Suprapubic skin (tissue), 4 donors: Measurements from ENCODE around the gene MYO16. TPM values are rescaled to one million over a fixed set of nuclear protein-coding genes. Genes with fewer than 3 reads are reported as not detected.

Experiments used
- DNase-seq, 2 donors: peaks; one replicate each; pipeline ENCODE4 v3.0.0-alpha.2; 2019; ENCODE audit warnings: low spot score in 2 of 2
- H3K27ac ChIP-seq: fragments of 200-600 bp; sonication (generic); one replicate; pipeline ENCODE4 v1.5.1; 2019
- H3K27me3 ChIP-seq: fragments of 200-600 bp; sonication (generic); one replicate; pipeline ENCODE4 v1.5.1; 2019
- H3K36me3 ChIP-seq: fragments of 200-600 bp; sonication (generic); one replicate; pipeline ENCODE4 v1.5.1; 2019
- H3K4me1 ChIP-seq: fragments of 200-600 bp; sonication (generic); one replicate; pipeline ENCODE4 v1.5.1; 2019
- H3K4me3 ChIP-seq: fragments of 200-600 bp; sonication (generic); one replicate; pipeline ENCODE4 v1.5.1; 2019; ENCODE audit warnings: mild to moderate bottlenecking
- H3K9me3 ChIP-seq: fragments of 200-600 bp; sonication (generic); one replicate; pipeline ENCODE4 v1.5.1; 2019
- CTCF ChIP-seq, 2 donors: fragments of 200-600 bp in 1 of 2; fragments of 450-650 bp in 1 of 2; sonication (generic) in 1 of 2; IDR thresholded peaks; one replicate each; pipeline ENCODE4 v1.5.1; 2016 to 2019; ENCODE audit warnings: antibody characterized with exemption in 2 of 2, mild to moderate bottlenecking in 1 of 2, moderate library complexity in 1 of 2
- EP300 ChIP-seq: sonication (generic); formaldehyde crosslinking; IDR thresholded peaks from one replicate; pipeline ENCODE4 v1.6.1; 2017; ENCODE audit warnings: antibody characterized with exemption
- POLR2A ChIP-seq, 2 donors: fragments of 450-650 bp; IDR thresholded peaks; one replicate each; pipeline ENCODE4 v1.6.1; 2017; ENCODE audit warnings: antibody characterized with exemption in 2 of 2, mild to moderate bottlenecking in 2 of 2, moderate library complexity in 2 of 2
- POLR2AphosphoS5 ChIP-seq, 3 donors: sonication (generic); formaldehyde crosslinking; IDR thresholded peaks; one replicate each; pipeline ENCODE4 v1.6.1; 2017; ENCODE audit warnings: antibody characterized with exemption in 3 of 3
- WGBS: methylation state at CpG from one replicate; pipeline ENCODE4 v1.1.5; 2018; 5-methylcytosine and 5-hydroxymethylcytosine counted together
- total RNA-seq, 4 donors: library from RNA; depleted of rRNA; stranded (reverse); fragments of >200 nt; gene quantifications; one replicate each; pipeline ENCODE4 v1.1.0, GENCODE V29; 2016

MYO16 gene
- total RNA-seq, 4 donors from 2014 or later: 0.08 to 0.98 (median 0.25) TPM

GRCh38 chr13:108964606-108965005 lies 335.2 kb downstream of the MYO16 start:
- TF ChIP-seq POLR2AphosphoS5 (IDR thresholded peaks at IDR 0.05) (no peak), CTCF (IDR thresholded peaks at IDR 0.05) (no peak), POLR2A (IDR thresholded peaks at IDR 0.05) (no peak), EP300 (no peak)
- no peak overlapping the region for H3K4me3 ChIP-seq
- no peaks in the 10 kb centered on the region for H3K4me1 ChIP-seq
- no peak overlapping the region for H3K27ac ChIP-seq
- DNase-seq: no peak
- no peaks in the 10 kb centered on the region for H3K9me3 ChIP-seq
- no peaks in the 10 kb centered on the region for H3K27me3 ChIP-seq
- H3K36me3 ChIP-seq: no peaks in the 10 kb centered on the region
- 88% methylated on average over 7 of the region's 7 CpGs for WGBS

GRCh38 chr13:108967371-108967770 lies 338.0 kb downstream of the MYO16 start:
- Histone ChIP-seq H3K27ac (no peak overlapping the region), H3K27me3 (no peaks in the 10 kb centered on the region), H3K9me3 (no peaks in the 10 kb centered on the region), H3K36me3 (no peaks in the 10 kb centered on the region), H3K4me1 (no peaks in the 10 kb centered on the region), H3K4me3 (no peak overlapping the region)
- TF ChIP-seq EP300 (no peak), POLR2A (IDR thresholded peaks at IDR 0.05) (no peak), POLR2AphosphoS5 (IDR thresholded peaks at IDR 0.05) (no peak), CTCF (IDR thresholded peaks at IDR 0.05) (no peak)
- 88% methylated on average over 6 of the region's 6 CpGs for WGBS
- no peak for DNase-seq

GRCh38 chr13:108968566-108968965 lies 339.2 kb downstream of the MYO16 start:
- no peaks in the 10 kb centered on the region for H3K27me3 ChIP-seq
- H3K4me1 ChIP-seq: no peaks in the 10 kb centered on the region
- TF ChIP-seq CTCF (IDR thresholded peaks at IDR 0.05) (no peak), POLR2A (IDR thresholded peaks at IDR 0.05) (no peak), EP300 (no peak), POLR2AphosphoS5 (IDR thresholded peaks at IDR 0.05) (no peak)
- 85% methylated on average over 7 of the region's 7 CpGs for WGBS
- no peak overlapping the region for H3K4me3 ChIP-seq
- H3K36me3 ChIP-seq: no peaks in the 10 kb centered on the region
- H3K9me3 ChIP-seq: no peaks in the 10 kb centered on the region
- no peak for DNase-seq
- no peak overlapping the region for H3K27ac ChIP-seq

- no peaks in the 10 kb centered on the region for H3K4me1 ChIP-seq
- no peak overlapping the region for H3K27ac ChIP-seq
- H3K9me3 ChIP-seq: no peaks in the 10 kb centered on the region
- no peaks in the 10 kb centered on the region for H3K27me3 ChIP-seq
- TF ChIP-seq CTCF (IDR thresholded peaks at IDR 0.05) (no peak), POLR2AphosphoS5 (IDR thresholded peaks at IDR 0.05) (no peak), EP300 (no peak), POLR2A (IDR thresholded peaks at IDR 0.05) (no peak)
- no peak for DNase-seq
- no peaks in the 10 kb centered on the region for H3K36me3 ChIP-seq
- H3K4me3 ChIP-seq: no peak overlapping the region
These were observed 345.3 kb downstream of the MYO16 start for GRCh38 chr13:108974686-108975085.

GRCh38 chr13:108980237-108980636 lies 350.8 kb downstream of the MYO16 start:
- H3K27ac ChIP-seq: no peak overlapping the region
- no peak for TF ChIP-seq EP300
- TF ChIP-seq POLR2AphosphoS5 (IDR thresholded peaks at IDR 0.05): no peak
- no peak for TF ChIP-seq CTCF (IDR thresholded peaks at IDR 0.05)
- TF ChIP-seq POLR2A (IDR thresholded peaks at IDR 0.05): no peak
- 43% methylated on average over 5 of the region's 5 CpGs for WGBS

More at GRCh38 chr13:108980237-108980636, 350.8 kb downstream of the MYO16 start:
- no peaks in the 10 kb centered on the region for H3K4me1 ChIP-seq
- H3K27me3 ChIP-seq: no peaks in the 10 kb centered on the region
- no peaks in the 10 kb centered on the region for H3K36me3 ChIP-seq
- H3K9me3 ChIP-seq: no peaks in the 10 kb centered on the region
- no peak for DNase-seq
- H3K4me3 ChIP-seq: no peak overlapping the region
